Activated naive CD4-positive, alpha-beta T cell treated with anti-CD3 and anti-CD28 coated beads, Interleukin-2, amount 50 U/mL, for 24 hours (primary cell): Measurements from ENCODE around the gene MRPS14.

Experiments used
- H3K27ac Mint-ChIP-seq: one replicate; pipeline ENCODE4 v1.8.0; 2021; ENCODE audit warnings: mild to moderate bottlenecking, mixed read lengths
- H3K27me3 Mint-ChIP-seq: one replicate; pipeline ENCODE4 v1.8.0; 2021; ENCODE audit warnings: mixed read lengths
- H3K36me3 Mint-ChIP-seq: one replicate; pipeline ENCODE4 v1.8.0; 2021; ENCODE audit warnings: mixed read lengths
- H3K4me1 Mint-ChIP-seq: one replicate; pipeline ENCODE4 v1.8.0; 2021; ENCODE audit warnings: mixed read lengths
- H3K4me3 Mint-ChIP-seq: one replicate; pipeline ENCODE4 v1.8.0; 2021; ENCODE audit warnings: mild to moderate bottlenecking, mixed read lengths
- H3K9me3 Mint-ChIP-seq: one replicate; pipeline ENCODE4 v1.8.0; 2021; ENCODE audit warnings: mixed read lengths

Gene MRPS14

GRCh38 chr1:174999216-174999935 lies 23.8 kb downstream of the MRPS14 start:
- H3K27ac Mint-ChIP-seq, result no peak overlapping the region
- no peaks in the 10 kb centered on the region for H3K9me3 Mint-ChIP-seq
- H3K4me3 Mint-ChIP-seq, result no peak overlapping the region

DNA sequence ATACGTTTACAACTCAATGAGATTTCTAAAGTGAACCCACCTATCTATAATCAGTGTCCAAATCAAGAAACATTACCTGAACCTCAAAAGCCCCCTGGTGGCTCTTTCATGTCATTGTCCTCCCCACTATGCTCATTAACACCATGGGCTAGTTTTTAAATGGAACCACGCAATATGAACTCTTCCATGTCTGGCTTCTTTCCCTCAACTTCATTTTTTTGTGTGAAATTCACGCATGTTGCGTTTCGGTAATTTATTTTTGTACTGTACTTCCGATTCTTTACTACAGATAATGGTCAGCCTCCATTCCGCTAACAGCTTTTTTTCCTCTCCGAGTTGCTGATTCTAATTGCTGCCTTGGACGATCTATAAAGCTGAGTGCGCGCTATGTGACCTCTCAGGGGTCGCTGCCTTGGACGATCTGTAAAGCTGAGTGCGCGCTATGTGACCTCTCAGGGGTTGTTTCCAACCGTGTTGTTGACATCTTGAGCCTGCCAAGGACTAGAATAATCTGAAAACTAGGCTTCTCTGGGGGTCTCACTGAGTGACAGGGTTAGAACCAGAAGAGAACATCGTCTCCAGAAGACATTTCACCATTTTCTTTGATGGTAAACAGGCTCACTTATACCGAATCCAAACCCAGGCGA lies 24.5 kb downstream of the MRPS14 start:
- Mint-ChIP-seq H3K27me3 (no peaks in the 10 kb centered on the region), H3K9me3 (no peaks in the 10 kb centered on the region), H3K4me3 (no peak overlapping the region), H3K36me3 (peaks cover 4% of the 10 kb centered on the region), H3K27ac (no peak overlapping the region), H3K4me1 (peaks cover 44% of the 10 kb centered on the region)

More at GRCh38 chr1:174999216-174999935, 23.8 kb downstream of the MRPS14 start:
- peaks cover 6% of the 10 kb centered on the region for H3K36me3 Mint-ChIP-seq
- H3K27me3 Mint-ChIP-seq, result no peaks in the 10 kb centered on the region
- peaks cover 48% of the 10 kb centered on the region for H3K4me1 Mint-ChIP-seq

GRCh38 chr1:174997041-174997440 lies 26.2 kb downstream of the MRPS14 start:
- H3K27ac Mint-ChIP-seq, result peak overlapping the region; percentile 87
- H3K9me3 Mint-ChIP-seq, result no peaks in the 10 kb centered on the region
- H3K4me3 Mint-ChIP-seq, result no peak overlapping the region
- H3K36me3 Mint-ChIP-seq, result peaks cover 2% of the 10 kb centered on the region
- no peaks in the 10 kb centered on the region for H3K27me3 Mint-ChIP-seq
- H3K4me1 Mint-ChIP-seq, result peaks cover 30% of the 10 kb centered on the region

- H3K36me3 Mint-ChIP-seq, result peaks cover 2% of the 10 kb centered on the region
- peaks cover 28% of the 10 kb centered on the region for H3K4me1 Mint-ChIP-seq
- no peak overlapping the region for H3K4me3 Mint-ChIP-seq
- H3K27ac Mint-ChIP-seq, result peak overlapping the region; percentile 42
- no peaks in the 10 kb centered on the region for H3K27me3 Mint-ChIP-seq
- H3K9me3 Mint-ChIP-seq, result no peaks in the 10 kb centered on the region
Observed at GRCh38 chr1:174996476-174996875, 26.7 kb downstream of the MRPS14 start.

- Mint-ChIP-seq H3K4me1 (peaks cover 25% of the 10 kb centered on the region), H3K27ac (no peak overlapping the region)
Observed at GRCh38 chr1:174995916-174996315, 27.3 kb downstream of the MRPS14 start.

GRCh38 chr1:174995121-174995520 lies 28.1 kb downstream of the MRPS14 start:
- H3K36me3 Mint-ChIP-seq, result peaks cover 2% of the 10 kb centered on the region
- no peak overlapping the region for H3K27ac Mint-ChIP-seq
- H3K4me1 Mint-ChIP-seq, result peaks cover 32% of the 10 kb centered on the region
- no peak overlapping the region for H3K4me3 Mint-ChIP-seq
- no peaks in the 10 kb centered on the region for H3K9me3 Mint-ChIP-seq
- no peaks in the 10 kb centered on the region for H3K27me3 Mint-ChIP-seq

More at GRCh38 chr1:174995916-174996315, 27.3 kb downstream of the MRPS14 start:
- no peak overlapping the region for H3K4me3 Mint-ChIP-seq
- H3K36me3 Mint-ChIP-seq, result peaks cover 2% of the 10 kb centered on the region
- H3K9me3 Mint-ChIP-seq, result no peaks in the 10 kb centered on the region
- H3K27me3 Mint-ChIP-seq, result no peaks in the 10 kb centered on the region

GRCh38 chr1:174991473-174991872 lies 31.8 kb downstream of the MRPS14 start:
- no peaks in the 10 kb centered on the region for H3K27me3 Mint-ChIP-seq
- H3K4me1 Mint-ChIP-seq, result peaks cover 38% of the 10 kb centered on the region
- H3K9me3 Mint-ChIP-seq, result no peaks in the 10 kb centered on the region
- peak overlapping the region; percentile 39 for H3K4me3 Mint-ChIP-seq
- peak overlapping the region; percentile 35 for H3K27ac Mint-ChIP-seq
- H3K36me3 Mint-ChIP-seq, result peaks cover 13% of the 10 kb centered on the region

DNA sequence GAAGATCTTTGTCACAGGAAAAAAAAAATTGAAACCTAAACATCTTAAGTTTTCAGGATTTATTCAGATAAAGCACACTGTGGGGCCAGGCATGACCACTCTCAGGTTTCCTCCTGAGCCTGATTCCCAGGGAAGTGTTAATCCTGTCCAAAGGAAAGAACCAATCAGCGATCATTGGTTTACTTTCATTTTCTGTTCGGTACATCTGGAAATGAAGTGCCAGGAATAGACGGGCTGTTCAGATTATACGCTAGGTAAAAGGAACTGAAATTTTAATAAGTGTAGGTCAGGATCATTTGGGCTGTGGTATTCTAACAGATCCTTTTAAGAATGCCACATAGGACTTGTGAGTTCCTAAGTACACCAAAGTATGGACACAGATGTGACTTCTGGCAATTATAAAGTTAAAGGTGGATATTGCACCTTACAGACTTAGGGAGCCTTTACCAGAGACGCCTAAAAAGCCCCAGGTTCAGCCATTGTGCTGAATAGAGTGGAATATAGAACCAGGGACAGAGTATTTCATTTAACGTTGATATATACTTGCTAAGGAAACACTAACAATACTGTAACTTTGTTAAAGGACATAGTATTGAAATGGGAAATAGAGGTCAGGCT lies 32.7 kb downstream of the MRPS14 start:
- H3K27ac Mint-ChIP-seq, result peak overlapping the region; percentile 94
- no peaks in the 10 kb centered on the region for H3K27me3 Mint-ChIP-seq
- H3K36me3 Mint-ChIP-seq, result peaks cover 14% of the 10 kb centered on the region
- H3K4me1 Mint-ChIP-seq, result peaks cover 37% of the 10 kb centered on the region
- H3K4me3 Mint-ChIP-seq, result peak overlapping the region; percentile 83
- no peaks in the 10 kb centered on the region for H3K9me3 Mint-ChIP-seq

DNA sequence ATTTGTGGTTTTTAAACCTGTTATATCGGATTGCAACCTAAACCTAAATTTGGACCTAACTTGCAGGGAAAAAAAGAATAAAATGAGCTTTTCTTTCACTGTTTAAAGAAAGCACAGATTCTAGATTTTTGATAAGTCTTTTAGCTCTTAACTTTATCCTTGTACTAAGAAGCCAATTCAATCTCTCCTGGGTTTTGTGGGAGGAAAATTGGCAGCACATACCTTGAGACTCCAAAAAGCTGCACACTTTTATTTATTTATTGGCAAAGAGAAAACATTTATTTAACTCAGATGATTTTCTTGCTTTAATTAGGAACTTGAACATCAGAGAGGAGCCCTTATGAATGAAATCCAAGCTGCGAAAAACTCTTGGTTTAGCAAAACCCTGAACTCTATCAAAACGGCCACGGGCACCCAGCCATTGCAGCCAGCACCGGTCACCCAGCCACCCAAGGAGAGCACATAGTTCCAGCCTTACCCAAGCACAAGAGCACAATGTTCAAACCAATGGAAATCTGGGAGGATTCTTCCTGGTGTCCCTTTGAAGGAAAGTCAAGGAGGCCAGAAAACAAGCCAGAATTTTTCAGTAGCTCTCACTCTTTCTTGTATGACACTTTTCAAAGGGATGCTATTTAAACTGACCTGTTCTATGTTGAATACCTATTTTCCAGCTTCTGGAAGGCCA lies 33.5 kb downstream of the MRPS14 start:
- H3K4me3 Mint-ChIP-seq, result peak overlapping the region; percentile 78
- no peaks in the 10 kb centered on the region for H3K27me3 Mint-ChIP-seq
- H3K4me1 Mint-ChIP-seq, result peaks cover 46% of the 10 kb centered on the region
- H3K9me3 Mint-ChIP-seq, result no peaks in the 10 kb centered on the region
- H3K36me3 Mint-ChIP-seq, result peaks cover 17% of the 10 kb centered on the region
- H3K27ac Mint-ChIP-seq, result peak overlapping the region; percentile 91

DNA sequence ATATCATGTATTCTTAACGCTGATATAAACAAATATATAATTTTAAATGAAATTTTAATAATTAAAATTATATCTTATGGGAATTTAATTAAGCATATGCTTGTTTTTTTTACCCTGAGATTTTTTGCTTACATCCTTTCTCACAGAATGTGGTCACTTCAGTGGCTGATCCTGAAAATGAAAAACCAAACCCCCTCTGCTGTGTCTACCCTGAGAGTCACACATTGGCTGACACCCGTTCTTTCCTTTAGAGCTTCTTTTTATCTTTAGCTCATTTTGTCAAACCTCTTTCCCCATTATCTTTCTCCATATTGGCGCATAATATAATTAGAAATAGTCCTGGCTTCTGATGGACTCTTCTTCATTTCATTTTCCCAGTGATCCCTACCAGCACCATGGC lies 34.2 kb downstream of the MRPS14 start:
- Mint-ChIP-seq H3K27me3 (no peaks in the 10 kb centered on the region), H3K27ac (peak overlapping the region; percentile 27), H3K9me3 (no peaks in the 10 kb centered on the region), H3K4me1 (peaks cover 45% of the 10 kb centered on the region), H3K36me3 (peaks cover 18% of the 10 kb centered on the region), H3K4me3 (peak overlapping the region; percentile 27)

- Mint-ChIP-seq H3K27ac (no peak overlapping the region), H3K36me3 (peaks cover 18% of the 10 kb centered on the region), H3K4me3 (peak overlapping the region; percentile 16), H3K4me1 (peaks cover 45% of the 10 kb centered on the region), H3K9me3 (no peaks in the 10 kb centered on the region), H3K27me3 (no peaks in the 10 kb centered on the region)
Observed at GRCh38 chr1:174988539-174988938, 34.7 kb downstream of the MRPS14 start.

GRCh38 chr1:174984952-174985351 lies 38.3 kb downstream of the MRPS14 start:
- H3K27me3 Mint-ChIP-seq, result no peaks in the 10 kb centered on the region
- peaks cover 32% of the 10 kb centered on the region for H3K36me3 Mint-ChIP-seq
- H3K9me3 Mint-ChIP-seq, result no peaks in the 10 kb centered on the region
- H3K4me1 Mint-ChIP-seq, result peaks cover 54% of the 10 kb centered on the region
- H3K27ac Mint-ChIP-seq, result peak overlapping the region; percentile 92
- no peak overlapping the region for H3K4me3 Mint-ChIP-seq

DNA sequence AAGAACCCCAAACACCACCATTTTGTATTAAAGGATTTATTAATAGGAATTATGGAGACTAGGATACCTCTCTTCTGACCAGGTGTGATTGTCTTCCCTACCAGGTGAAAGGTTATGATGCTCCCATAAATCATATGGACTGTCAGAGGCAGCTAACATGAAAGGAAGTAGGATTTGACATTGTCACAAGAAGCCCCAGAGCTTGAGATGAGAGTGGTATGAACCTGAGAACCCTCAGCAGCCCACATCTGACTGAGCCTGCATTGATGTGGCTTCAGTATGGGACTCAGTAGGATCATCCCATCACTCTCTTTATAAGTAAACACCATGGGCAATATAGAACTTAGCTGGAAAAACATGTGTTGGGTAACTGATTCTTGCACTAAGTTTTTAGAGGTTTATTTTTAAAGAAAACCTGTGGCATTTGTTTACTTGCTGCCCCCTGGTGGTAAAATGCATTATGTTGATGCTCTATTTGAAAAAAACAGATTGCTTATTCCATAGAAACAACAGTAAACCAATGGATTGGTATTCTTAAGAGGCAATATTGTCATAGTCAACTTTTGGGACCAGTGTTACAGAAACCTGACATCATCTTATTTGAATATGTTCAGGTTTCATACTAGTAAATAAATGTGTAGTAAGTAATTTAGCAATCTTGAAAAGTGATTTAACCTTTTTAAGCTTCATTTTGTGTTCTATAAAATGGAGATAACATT lies 40.1 kb downstream of the MRPS14 start:
- H3K9me3 Mint-ChIP-seq, result no peaks in the 10 kb centered on the region
- no peaks in the 10 kb centered on the region for H3K27me3 Mint-ChIP-seq
- H3K4me1 Mint-ChIP-seq, result peaks cover 41% of the 10 kb centered on the region
- no peak overlapping the region for H3K27ac Mint-ChIP-seq
- no peak overlapping the region for H3K4me3 Mint-ChIP-seq
- H3K36me3 Mint-ChIP-seq, result peaks cover 27% of the 10 kb centered on the region

- peak overlapping the region; percentile 26 for H3K27ac Mint-ChIP-seq
- no peaks in the 10 kb centered on the region for H3K27me3 Mint-ChIP-seq
- no peak overlapping the region for H3K4me3 Mint-ChIP-seq
- H3K36me3 Mint-ChIP-seq, result peaks cover 28% of the 10 kb centered on the region
- no peaks in the 10 kb centered on the region for H3K9me3 Mint-ChIP-seq
- H3K4me1 Mint-ChIP-seq, result peaks cover 56% of the 10 kb centered on the region
Observed at GRCh38 chr1:174976436-174977108, 46.7 kb downstream of the MRPS14 start.

- no peaks in the 10 kb centered on the region for H3K9me3 Mint-ChIP-seq
- H3K4me1 Mint-ChIP-seq, result peaks cover 56% of the 10 kb centered on the region
- no peak overlapping the region for H3K4me3 Mint-ChIP-seq
- H3K27me3 Mint-ChIP-seq, result no peaks in the 10 kb centered on the region
- peak overlapping the region; percentile 25 for H3K27ac Mint-ChIP-seq
- peaks cover 25% of the 10 kb centered on the region for H3K36me3 Mint-ChIP-seq
Observed at GRCh38 chr1:174975764-174976163, 47.5 kb downstream of the MRPS14 start.
